Endothelial cell of umbilical vein (primary cell): Measurements from ENCODE around the gene RTL10.

Experiments
- JUN ChIP-seq: IDR thresholded peaks from 2 replicates; pipeline ENCODE4 v1.6.1; 2011; ENCODE audit warnings: borderline replicate concordance, low read depth; ENCODE audit not compliant: insufficient read length, insufficient read depth
- MYC ChIP-seq: IDR thresholded peaks from one replicate; pipeline ENCODE4 v1.6.1; 2011; ENCODE audit warnings: mild to moderate bottlenecking, low read depth, low read length
- POLR2A ChIP-seq: IDR thresholded peaks from 2 replicates; pipeline ENCODE4 v1.6.1; 2012; ENCODE audit warnings: low read depth, mild to moderate bottlenecking, control low read depth, low read length
- POLR2AphosphoS5 ChIP-seq: IDR thresholded peaks from 2 replicates; pipeline ENCODE4 v1.6.1; 2012; ENCODE audit warnings: low read depth, mild to moderate bottlenecking, control low read depth, low read length, moderate library complexity; ENCODE audit not compliant: insufficient read depth

GRCh38 chr22:19844377-19845053, 10.2 kb downstream of the RTL10 start:
- TF ChIP-seq POLR2AphosphoS5 (peak; percentile 69), POLR2A (no peak), JUN (no peak), MYC (no peak)
